HG03439 (cell line): Measurements from ENCODE around the gene FAF2.

Experiments
- ATAC-seq: cut with Tn5 transposase; IDR thresholded peaks from one replicate; pipeline ENCODE4 v1.9.1; 2021; ENCODE audit warnings: mild to moderate bottlenecking, moderate library complexity; ENCODE audit not compliant: unreplicated experiment

FAF2 gene

GRCh38 chr5:176529741-176530141, 81.6 kb downstream of the FAF2 start:
- ATAC-seq = no peak

GRCh38 chr5:176530393-176530982, 82.3 kb downstream of the FAF2 start:
- no peak for ATAC-seq

- ATAC-seq = no peak
These were observed 83.1 kb downstream of the FAF2 start for GRCh38 chr5:176530983-176531901.

- no peak for ATAC-seq
These were observed 83.8 kb downstream of the FAF2 start for GRCh38 chr5:176531902-176532493.

- no peak for ATAC-seq
These were observed 84.6 kb downstream of the FAF2 start for GRCh38 chr5:176532795-176533194.

GRCh38 chr5:176533390-176533789, 85.2 kb downstream of the FAF2 start:
- ATAC-seq = no peak

- ATAC-seq = no peak
These were observed 85.9 kb downstream of the FAF2 start for GRCh38 chr5:176533894-176534611.

GRCh38 chr5:176534640-176535039, 86.5 kb downstream of the FAF2 start:
- no peak for ATAC-seq

GRCh38 chr5:176535101-176535663, 87.0 kb downstream of the FAF2 start:
- ATAC-seq = no peak

GRCh38 chr5:176535664-176536131, 87.5 kb downstream of the FAF2 start:
- ATAC-seq = no peak

GRCh38 chr5:176536132-176536901, 88.1 kb downstream of the FAF2 start:
- no peak for ATAC-seq

GRCh38 chr5:176536902-176537553, 88.8 kb downstream of the FAF2 start, which contains the start of gene RNF44:
TSS of gene RNF44 (minus strand) at chr5:176537402. CDS start at chr5:176532472, 4,930 bp downstream.
- peak; percentile 65 for ATAC-seq

- peak; percentile 73 for ATAC-seq
These were observed 89.5 kb downstream of the FAF2 start for GRCh38 chr5:176537554-176538229.

GRCh38 chr5:176538230-176538988, 90.2 kb downstream of the FAF2 start:
- ATAC-seq = no peak

- no peak for ATAC-seq
These were observed 90.8 kb downstream of the FAF2 start for GRCh38 chr5:176538989-176539384.

- ATAC-seq = no peak
These were observed 92.3 kb downstream of the FAF2 start for GRCh38 chr5:176540476-176540899.

GRCh38 chr5:176540956-176541337, 92.8 kb downstream of the FAF2 start:
- ATAC-seq = no peak
